ENCODE results near the gene MICA. TPM values are rescaled to one million over a fixed set of nuclear protein-coding genes. Genes with fewer than 3 reads are reported as not detected.
"Not testable (repeated sequence)": the region's sequence is repeated elsewhere in the genome, so short reads cannot be mapped to it uniquely, and the experiment has no call there.

MICA gene
- polyA plus RNA-seq, 5 donors: 12.8 to 16.5 (median 15.5) TPM

GRCh38 chr6:31459864-31460263 lies 56.5 kb downstream of the MICA start:
- not testable (repeated sequence) for DNase-seq

- no peak for DNase-seq
Measured at GRCh38 chr6:31460361-31461025, 57.1 kb downstream of the MICA start.

GRCh38 chr6:31462026-31462963 lies 58.9 kb downstream of the MICA start:
- no peak for DNase-seq

- peak; percentile 49 to 61 for DNase-seq
Measured at GRCh38 chr6:31462964-31463870, 59.8 kb downstream of the MICA start.

- DNase-seq: no peak
Measured at GRCh38 chr6:31464252-31465184, 61.1 kb downstream of the MICA start.

Other genes with a start within 250 kb of the MICA start
- 10 to 100 TPM; 31.0 to 37.9 (median 31.8) TPM for gene CCHCR1, start 245.8 kb upstream of the MICA start, polyA plus RNA-seq (ENCODE audit: insufficient read depth in 1 of 5, insufficient read length in 5 of 5, low replicate concordance in 1 of 5)
- 10 to 100 TPM; 16.1 to 25.3 (median 20.2) TPM for gene TCF19, start 245.0 kb upstream of the MICA start, polyA plus RNA-seq (ENCODE audit: insufficient read depth in 1 of 5, insufficient read length in 5 of 5, low replicate concordance in 1 of 5)
- gene POU5F1, start 232.9 kb upstream of the MICA start, polyA plus RNA-seq (ENCODE audit: insufficient read depth in 1 of 5, insufficient read length in 5 of 5, low replicate concordance in 1 of 5): under 1 TPM; 0.65 to 1.00 (median 0.90) TPM
- 100 to 1,000 TPM; 111 to 340 (median 134) TPM for gene HLA-C, start 131.5 kb upstream of the MICA start, polyA plus RNA-seq (ENCODE audit: insufficient read depth in 1 of 5, insufficient read length in 5 of 5, low replicate concordance in 1 of 5)
- gene HLA-B, start 46.4 kb upstream of the MICA start, polyA plus RNA-seq (ENCODE audit: insufficient read depth in 1 of 5, insufficient read length in 5 of 5, low replicate concordance in 1 of 5): 100 to 1,000 TPM; 302 to 419 (median 365) TPM
- gene MICB, start 94.5 kb downstream of the MICA start, polyA plus RNA-seq (ENCODE audit: insufficient read depth in 1 of 5, insufficient read length in 5 of 5, low replicate concordance in 1 of 5): 1 to 10 TPM in 4 of 5 donors, under 1 TPM in 1; 0.75 to 3.3 (median 1.8) TPM
- under 1 TPM in 1 of 5 donors, not detected in 4; 0.16 TPM for gene MCCD1, start 125.4 kb downstream of the MICA start, polyA plus RNA-seq (ENCODE audit: insufficient read depth in 1 of 5, insufficient read length in 5 of 5, low replicate concordance in 1 of 5)
- gene DDX39B, start 138.4 kb downstream of the MICA start, polyA plus RNA-seq (ENCODE audit: insufficient read depth in 1 of 5, insufficient read length in 5 of 5, low replicate concordance in 1 of 5): 100 to 1,000 TPM; 573 to 737 (median 621) TPM
- gene ATP6V1G2, start 143.0 kb downstream of the MICA start, polyA plus RNA-seq (ENCODE audit: insufficient read depth in 1 of 5, insufficient read length in 5 of 5, low replicate concordance in 1 of 5): 1 to 10 TPM; 2.6 to 6.4 (median 4.1) TPM
- 10 to 100 TPM; 16.7 to 26.2 (median 20.0) TPM for gene NFKBIL1, start 144.0 kb downstream of the MICA start, polyA plus RNA-seq (ENCODE audit: insufficient read depth in 1 of 5, insufficient read length in 5 of 5, low replicate concordance in 1 of 5)
- gene LTA, start 168.7 kb downstream of the MICA start, polyA plus RNA-seq (ENCODE audit: insufficient read depth in 1 of 5, insufficient read length in 5 of 5, low replicate concordance in 1 of 5): under 1 TPM; 0.16 to 0.52 (median 0.35) TPM
- under 1 TPM in 4 of 5 donors, not detected in 1; 0.21 to 0.48 (median 0.23) TPM for gene TNF, start 172.0 kb downstream of the MICA start, polyA plus RNA-seq (ENCODE audit: insufficient read depth in 1 of 5, insufficient read length in 5 of 5, low replicate concordance in 1 of 5)
- 1 to 10 TPM; 2.4 to 4.7 (median 2.5) TPM for gene LTB, start 178.8 kb downstream of the MICA start, polyA plus RNA-seq (ENCODE audit: insufficient read depth in 1 of 5, insufficient read length in 5 of 5, low replicate concordance in 1 of 5)
- gene LST1, start 182.7 kb downstream of the MICA start, polyA plus RNA-seq (ENCODE audit: insufficient read depth in 1 of 5, insufficient read length in 5 of 5, low replicate concordance in 1 of 5): 1 to 10 TPM; 5.4 to 9.2 (median 6.6) TPM
- under 1 TPM in 4 of 5 donors, not detected in 1; 0.21 to 0.73 (median 0.39) TPM for gene NCR3, start 189.4 kb downstream of the MICA start, polyA plus RNA-seq (ENCODE audit: insufficient read depth in 1 of 5, insufficient read length in 5 of 5, low replicate concordance in 1 of 5)
- gene AIF1, start 211.6 kb downstream of the MICA start, polyA plus RNA-seq (ENCODE audit: insufficient read depth in 1 of 5, insufficient read length in 5 of 5, low replicate concordance in 1 of 5): 10 to 100 TPM; 18.6 to 25.9 (median 21.7) TPM
- 100 to 1,000 TPM; 128 to 193 (median 141) TPM for gene PRRC2A, start 217.1 kb downstream of the MICA start, polyA plus RNA-seq (ENCODE audit: insufficient read depth in 1 of 5, insufficient read length in 5 of 5, low replicate concordance in 1 of 5)
- 100 to 1,000 TPM; 171 to 262 (median 214) TPM for gene BAG6, start 249.1 kb downstream of the MICA start, polyA plus RNA-seq (ENCODE audit: insufficient read depth in 1 of 5, insufficient read length in 5 of 5, low replicate concordance in 1 of 5)

All from right lung (tissue), 5 donors.